ENCODE data around the gene EIF5B. TPM values are rescaled to one million over a fixed set of nuclear protein-coding genes. Genes with fewer than 3 reads are reported as not detected.

Gene EIF5B
- total RNA-seq, 1 donor from 2014 or later: 21.3 TPM

DNA sequence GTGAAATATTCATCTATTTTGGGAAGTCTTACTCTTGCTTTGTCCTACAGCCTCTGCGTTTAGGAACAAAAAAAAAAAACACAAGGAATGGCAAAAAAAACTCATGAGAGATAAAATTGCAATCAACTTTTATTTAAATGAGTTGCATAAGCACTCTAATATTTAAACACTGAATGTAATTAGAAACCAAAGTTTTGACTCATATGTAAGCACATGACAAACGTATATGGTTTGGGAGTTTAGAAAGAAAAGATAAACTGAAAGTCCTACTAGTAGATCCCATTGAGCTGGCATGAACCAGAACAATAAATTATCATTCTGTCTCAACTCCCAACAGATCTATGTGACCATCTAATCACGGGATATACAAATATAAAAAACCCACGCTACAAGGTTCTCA, 107.9 kb downstream of the EIF5B start:
- Histone ChIP-seq H3K36me3 (ENCODE audit: control insufficient read depth, insufficient read depth, low read length) (peaks cover 3% of the 10 kb centered on the region), H3K27me3 (ENCODE audit: control insufficient read depth, insufficient read depth, low read length) (no peaks in the 10 kb centered on the region), H3K4me3 (ENCODE audit: low read depth, low read length) (no peak overlapping the region)
- TF ChIP-seq, protein P1, sequence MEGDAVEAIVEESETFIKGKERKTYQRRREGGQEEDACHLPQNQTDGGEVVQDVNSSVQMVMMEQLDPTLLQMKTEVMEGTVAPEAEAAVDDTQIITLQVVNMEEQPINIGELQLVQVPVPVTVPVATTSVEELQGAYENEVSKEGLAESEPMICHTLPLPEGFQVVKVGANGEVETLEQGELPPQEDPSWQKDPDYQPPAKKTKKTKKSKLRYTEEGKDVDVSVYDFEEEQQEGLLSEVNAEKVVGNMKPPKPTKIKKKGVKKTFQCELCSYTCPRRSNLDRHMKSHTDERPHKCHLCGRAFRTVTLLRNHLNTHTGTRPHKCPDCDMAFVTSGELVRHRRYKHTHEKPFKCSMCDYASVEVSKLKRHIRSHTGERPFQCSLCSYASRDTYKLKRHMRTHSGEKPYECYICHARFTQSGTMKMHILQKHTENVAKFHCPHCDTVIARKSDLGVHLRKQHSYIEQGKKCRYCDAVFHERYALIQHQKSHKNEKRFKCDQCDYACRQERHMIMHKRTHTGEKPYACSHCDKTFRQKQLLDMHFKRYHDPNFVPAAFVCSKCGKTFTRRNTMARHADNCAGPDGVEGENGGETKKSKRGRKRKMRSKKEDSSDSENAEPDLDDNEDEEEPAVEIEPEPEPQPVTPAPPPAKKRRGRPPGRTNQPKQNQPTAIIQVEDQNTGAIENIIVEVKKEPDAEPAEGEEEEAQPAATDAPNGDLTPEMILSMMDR (IDR thresholded peaks at IDR 0.05; ENCODE audit: insufficient read depth, low read length, severe bottlenecking): no peak
- DNase-seq (ENCODE audit: low read depth) (peak; percentile 35), FAIRE-seq (no peak)

DNA sequence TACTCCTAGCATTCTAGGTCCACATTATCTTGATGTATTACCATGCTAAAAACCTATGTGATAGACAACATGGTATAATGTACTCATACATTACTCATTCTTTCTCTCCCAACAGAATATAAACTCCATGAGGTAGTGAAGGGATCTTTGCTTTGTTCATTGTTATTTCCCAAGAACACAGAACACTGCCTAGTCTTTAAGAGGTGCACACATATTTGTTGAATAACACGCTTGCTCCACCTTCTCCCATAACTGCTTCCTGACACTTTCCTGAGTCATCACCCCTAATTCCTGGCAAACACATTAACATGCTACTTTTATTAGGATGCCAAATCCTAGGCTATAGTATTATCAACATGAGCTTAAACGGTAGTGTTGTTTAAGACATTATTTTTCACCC, 111.4 kb downstream of the EIF5B start:
- TF ChIP-seq, protein P1 (IDR thresholded peaks at IDR 0.05; ENCODE audit: insufficient read depth, low read length, severe bottlenecking): no peak
- Histone ChIP-seq H3K4me3 (ENCODE audit: low read depth, low read length) (no peak overlapping the region), H3K36me3 (ENCODE audit: control insufficient read depth, insufficient read depth, low read length) (no peaks in the 10 kb centered on the region), H3K27me3 (ENCODE audit: control insufficient read depth, insufficient read depth, low read length) (no peaks in the 10 kb centered on the region)
- DNase-seq (ENCODE audit: low read depth) (peak; percentile 98), FAIRE-seq (no peak)

DNA sequence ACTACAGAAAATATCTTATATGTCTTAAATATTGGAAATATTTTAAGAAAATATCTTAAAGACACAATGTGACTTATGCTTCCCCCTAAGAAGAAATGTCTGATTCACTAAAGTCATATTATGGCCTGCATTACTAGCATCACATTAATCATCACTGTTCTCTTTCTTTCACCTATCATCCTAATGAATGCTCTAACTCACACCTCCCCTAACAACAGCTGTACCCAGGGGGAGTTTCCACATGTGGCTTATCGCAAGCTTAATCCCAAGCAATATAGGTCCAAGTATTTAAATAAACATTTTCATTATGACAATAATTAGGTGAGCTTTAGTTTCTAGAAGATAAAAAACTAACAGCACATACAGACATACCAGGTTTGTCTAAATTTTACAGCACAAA, 113.0 kb downstream of the EIF5B start:
- no peak for FAIRE-seq
- Histone ChIP-seq H3K36me3 (ENCODE audit: control insufficient read depth, insufficient read depth, low read length) (no peaks in the 10 kb centered on the region), H3K4me3 (ENCODE audit: low read depth, low read length) (no peak overlapping the region), H3K27me3 (ENCODE audit: control insufficient read depth, insufficient read depth, low read length) (no peaks in the 10 kb centered on the region)
- TF ChIP-seq, protein P1 (IDR thresholded peaks at IDR 0.05; ENCODE audit: insufficient read depth, low read length, severe bottlenecking): no peak
- DNase-seq (ENCODE audit: low read depth): peak; percentile 62

Other genes with a start within 250 kb of the EIF5B start
- 0.90 and 1.1 TPM in 2 replicates for gene C2orf15, start 195.7 kb upstream of the EIF5B start, total RNA-seq
- 3.4 and 8.4 TPM in 2 replicates for gene TSGA10, start 182.4 kb upstream of the EIF5B start, total RNA-seq
- gene LIPT1, start 182.4 kb upstream of the EIF5B start, total RNA-seq: 4.2 and 4.5 TPM in 2 replicates
- 17.9 and 32.0 TPM in 2 replicates for gene MITD1, start 156.3 kb upstream of the EIF5B start, total RNA-seq
- gene MRPL30, start 156.2 kb upstream of the EIF5B start, total RNA-seq: 21.5 and 22.6 TPM in 2 replicates
- gene LYG2, start 81.7 kb upstream of the EIF5B start, total RNA-seq: not detected in 2 replicates
- gene LYG1, start 36.2 kb upstream of the EIF5B start, total RNA-seq: 0.26 and 0.77 TPM in 2 replicates
- 53.6 and 58.2 TPM in 2 replicates for gene TXNDC9, start 1.1 kb upstream of the EIF5B start, total RNA-seq
- gene REV1, start 152.6 kb downstream of the EIF5B start, total RNA-seq: 38.2 and 44.8 TPM in 2 replicates